Stimulated activated CD8-positive, alpha-beta memory T cell treated with anti-CD3 and anti-CD28 coated beads, Interleukin-15, amount 100 ng/mL, for 1 hour (primary cell): ENCODE results near the gene ZNF544.
"Not testable (repeated sequence)": the region's sequence is repeated elsewhere in the genome, so short reads cannot be mapped to it uniquely, and the experiment has no call there.

ENCODE experiments used
- DNase-seq: peaks from one replicate; pipeline ENCODE4 v3.0.0-alpha.2; 2020; ENCODE audit warnings: low read depth

The ZNF544 gene

DNA sequence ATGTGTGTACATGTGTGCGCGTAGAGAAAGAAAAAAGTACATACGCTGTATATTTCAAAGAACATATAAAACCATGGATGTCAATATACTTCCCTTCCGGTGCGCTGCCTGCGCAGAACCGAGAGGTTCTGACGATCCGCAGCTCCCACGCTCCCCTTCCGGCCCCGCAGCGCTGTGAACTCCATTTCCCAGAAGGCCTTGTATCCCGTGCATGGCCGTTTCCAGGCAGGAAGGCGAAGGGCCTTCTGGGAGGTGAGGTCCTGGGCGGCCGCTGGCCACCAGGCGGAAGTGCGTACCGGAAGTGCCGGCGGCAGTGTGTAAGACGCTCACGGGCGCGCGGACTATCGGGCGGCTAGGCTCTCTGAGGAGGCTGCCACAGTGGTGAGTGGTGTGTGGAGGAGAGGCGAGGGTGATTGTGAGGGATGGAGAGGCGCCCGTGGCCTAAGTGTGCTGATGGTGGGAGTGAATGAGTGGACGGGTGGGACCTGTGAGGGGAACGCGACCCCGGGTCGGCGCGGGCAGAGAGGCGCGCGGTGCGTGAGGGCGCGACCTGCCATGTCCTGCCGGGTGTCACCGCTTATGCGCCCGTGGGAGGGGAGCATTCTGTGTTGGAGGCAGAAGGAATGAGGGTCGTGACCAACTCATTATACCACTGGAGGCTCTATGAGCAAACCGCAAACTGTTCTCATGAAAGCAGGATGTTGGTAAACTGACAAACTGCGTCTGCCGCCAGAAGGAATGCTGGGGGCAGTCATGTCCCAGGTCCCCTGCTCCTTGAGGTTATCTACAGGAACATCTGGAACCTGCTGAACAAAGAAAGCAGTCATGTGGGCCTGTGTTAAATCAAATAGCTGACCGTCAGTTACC lies 76.6 kb downstream of the ZNF544 start, which contains the start of gene ERVK3-1:
Gene ERVK3-1, plus strand, starts transcription at position 313 of the 867 bp plus-strand sequence. CDS start 6,792 bp downstream, outside the sequence.
- DNase-seq: peak; percentile 83

DNA sequence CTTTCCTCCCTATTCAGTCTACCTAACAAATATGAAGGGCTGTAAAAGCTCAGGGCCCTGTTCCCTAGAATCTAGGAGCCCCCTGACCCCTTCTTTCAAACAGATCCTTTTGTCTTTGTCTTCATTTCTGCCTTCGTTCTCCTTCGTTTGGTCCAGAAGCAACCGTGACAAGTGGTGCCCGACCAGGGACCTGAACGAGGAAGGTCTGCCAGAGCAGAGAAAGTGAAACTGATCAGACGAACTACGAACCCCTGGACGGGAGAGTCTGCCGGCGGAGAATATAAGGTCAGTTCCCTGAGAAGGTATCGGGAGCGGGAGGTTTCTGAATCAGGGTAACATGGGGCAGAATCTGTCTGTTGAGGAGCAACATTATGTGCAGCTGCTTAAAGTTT lies 77.2 kb downstream of the ZNF544 start:
- DNase-seq: no peak

DNA sequence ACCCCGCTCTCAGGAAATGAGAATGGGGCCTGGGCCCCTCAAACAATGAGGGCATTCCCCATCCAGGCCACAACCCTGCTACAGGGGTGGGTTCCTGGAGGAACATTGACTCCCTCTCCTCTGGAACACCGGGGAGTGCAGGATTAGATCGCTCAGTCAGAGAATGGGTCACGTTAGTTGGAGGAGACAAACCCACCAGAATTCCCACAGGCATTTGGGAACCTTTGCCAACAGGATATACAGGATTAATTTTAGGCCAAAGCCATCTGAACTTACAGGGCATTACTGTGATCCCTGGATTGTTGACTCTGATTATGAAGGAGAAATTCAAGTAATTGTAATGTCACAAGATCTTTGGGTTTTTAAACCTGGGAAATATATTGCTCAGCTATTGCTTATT lies 79.0 kb downstream of the ZNF544 start:
- no peak for DNase-seq

DNA sequence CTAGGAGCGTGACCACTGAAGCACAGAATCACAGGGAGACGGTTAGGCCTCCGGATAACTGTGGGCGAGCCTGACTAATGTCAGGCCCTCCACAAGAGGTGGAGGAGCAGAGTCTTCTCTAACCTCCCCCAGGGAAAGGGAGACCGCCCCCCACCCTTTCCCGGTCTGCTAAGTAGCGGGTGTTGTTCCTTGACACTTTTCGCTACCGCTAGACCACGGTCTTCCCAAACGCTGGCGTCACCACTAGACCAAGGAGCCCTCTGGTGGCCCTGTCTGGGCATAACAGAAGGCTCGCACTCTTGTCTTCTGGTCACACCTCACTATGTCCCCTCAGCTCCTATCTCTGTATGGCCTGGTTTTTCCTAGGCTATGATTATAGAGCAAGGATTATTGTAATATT lies 82.0 kb downstream of the ZNF544 start:
- not testable (repeated sequence) for DNase-seq

DNA sequence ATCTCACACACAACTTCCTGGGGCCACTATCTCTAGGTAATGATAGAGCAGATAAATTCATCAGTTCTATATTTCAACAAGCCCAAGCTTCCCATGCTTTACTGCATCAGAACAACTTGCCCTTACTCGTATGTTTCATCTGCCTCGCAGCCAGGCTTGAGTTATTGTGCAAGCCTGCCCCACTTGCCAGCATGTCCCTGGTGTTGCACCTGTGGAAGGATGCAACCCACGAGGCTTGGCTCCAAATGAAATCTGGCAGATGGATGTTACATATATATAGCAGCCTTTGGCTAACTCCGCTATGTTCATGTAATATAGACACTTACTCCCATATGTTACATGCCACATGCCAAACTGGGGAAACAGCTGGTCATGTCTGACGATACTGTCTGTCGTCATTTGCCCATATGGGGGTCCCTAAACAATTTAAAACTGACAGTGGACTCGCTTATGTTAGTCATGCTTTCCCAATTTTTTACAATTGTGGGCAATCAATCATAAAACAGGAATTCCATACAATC lies 82.7 kb downstream of the ZNF544 start:
- DNase-seq: no peak
